ENCODE results near the gene ZNF827. TPM values are rescaled to one million over a fixed set of nuclear protein-coding genes. Genes with fewer than 3 reads are reported as not detected.

ZNF827 gene
- total RNA-seq, 4 donors from 2014 or later, result 5.2 to 11.0 (median 6.4) TPM

DNA sequence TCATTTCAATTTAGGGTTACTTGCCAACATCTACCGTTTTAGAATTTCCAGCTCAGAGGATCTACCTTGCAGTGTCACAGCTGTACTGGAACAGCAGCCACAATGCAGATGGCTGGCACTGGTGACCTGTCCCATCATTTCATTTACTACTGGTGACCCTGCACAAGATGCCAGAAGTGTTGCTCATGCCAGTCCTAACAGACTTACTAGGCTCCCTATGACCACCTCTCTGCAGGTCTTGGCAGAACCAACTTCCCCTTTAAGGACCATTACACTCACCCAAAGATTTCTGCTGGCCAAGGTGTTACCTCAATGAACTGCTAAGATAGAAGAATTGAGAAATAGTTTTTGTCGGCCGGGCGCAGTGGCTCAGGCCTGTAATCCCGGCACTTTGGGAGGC, 151.8 kb downstream of the ZNF827 start:
- intact Hi-C loops (cut with DNase I), result no loop called here
- Histone ChIP-seq H3K27ac (no peak overlapping the region), H3K36me3 (no peaks in the 10 kb centered on the region), H3K4me1 (peaks cover 0 to 18% (median 3%) of the 10 kb centered on the region in 3 donors), H3K9me3 (no peaks in the 10 kb centered on the region), H3K27me3 (no peaks in the 10 kb centered on the region), H3K4me3 (no peak overlapping the region)
- no peak for DNase-seq
- whole genome bisulfite sequencing, 2 donors, result 79 to 91% methylated on average over 5 of the region's 5 CpGs
- no peak for TF ChIP-seq POLR2A (IDR thresholded peaks at IDR 0.05)
- no peak for TF ChIP-seq CTCF (IDR thresholded peaks at IDR 0.05)

GRCh38 chr4:145786261-145786660, 152.4 kb downstream of the ZNF827 start:
- H3K27ac ChIP-seq, result no peak overlapping the region
- WGBS, 2 donors, result 66 to 74% methylated on average over 2 of the region's 2 CpGs
- intact Hi-C loops (cut with DNase I), result no loop called here
- no peak for TF ChIP-seq POLR2A (IDR thresholded peaks at IDR 0.05)
- no peak for TF ChIP-seq CTCF (IDR thresholded peaks at IDR 0.05)
- H3K4me1 ChIP-seq, result peaks cover 0 to 18% (median 3%) of the 10 kb centered on the region in 3 donors
- no peaks in the 10 kb centered on the region for H3K27me3 ChIP-seq
- DNase-seq, result no peak
- H3K36me3 ChIP-seq, result no peaks in the 10 kb centered on the region
- no peaks in the 10 kb centered on the region for H3K9me3 ChIP-seq
- H3K4me3 ChIP-seq, result no peak overlapping the region

- intact Hi-C loops (cut with DNase I), result no loop called here
- Histone ChIP-seq H3K9me3 (no peaks in the 10 kb centered on the region), H3K4me1 (peaks cover 0 to 18% (median 3%) of the 10 kb centered on the region in 3 donors), H3K27me3 (no peaks in the 10 kb centered on the region), H3K27ac (no peak overlapping the region), H3K36me3 (no peaks in the 10 kb centered on the region), H3K4me3 (no peak overlapping the region)
- no peak for DNase-seq
- TF ChIP-seq CTCF (IDR thresholded peaks at IDR 0.05), result no peak
- no peak for TF ChIP-seq POLR2A (IDR thresholded peaks at IDR 0.05)
- WGBS, 2 donors, result 28 to 34% methylated on average over 2 of the region's 2 CpGs
Observed at GRCh38 chr4:145785391-145786008, 153.1 kb downstream of the ZNF827 start.

GRCh38 chr4:145784036-145784435, 154.6 kb downstream of the ZNF827 start:
- no peak for DNase-seq
- intact Hi-C loops (cut with DNase I), result no loop called here
- 73 to 87% methylated on average over 2 of the region's 2 CpGs for WGBS, 2 donors
- TF ChIP-seq POLR2A (IDR thresholded peaks at IDR 0.05) (no peak), CTCF (IDR thresholded peaks at IDR 0.05) (no peak)
- Histone ChIP-seq H3K27me3 (no peaks in the 10 kb centered on the region), H3K4me3 (no peak overlapping the region), H3K36me3 (no peaks in the 10 kb centered on the region), H3K4me1 (peaks cover 0 to 18% (median 3%) of the 10 kb centered on the region in 3 donors), H3K27ac (no peak overlapping the region), H3K9me3 (no peaks in the 10 kb centered on the region)

DNA sequence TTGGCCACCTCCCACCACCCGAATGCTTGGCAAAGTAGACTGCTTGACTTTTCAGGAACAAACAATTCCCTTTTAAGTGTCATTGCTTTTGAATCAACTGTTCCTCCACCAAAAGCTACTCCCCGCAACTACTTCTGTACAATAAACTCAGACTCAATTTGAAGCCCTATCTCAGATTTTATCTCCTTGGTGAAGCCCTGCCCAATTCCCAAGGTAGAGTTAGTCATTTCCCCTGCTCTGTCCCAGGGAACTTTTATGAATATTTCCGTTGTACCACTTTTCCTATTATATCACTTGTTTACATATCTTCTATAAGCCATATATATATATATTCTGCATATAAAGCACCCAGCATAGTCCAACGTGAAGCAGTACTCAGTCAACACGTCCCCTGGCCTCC, 155.9 kb downstream of the ZNF827 start:
- Histone ChIP-seq H3K4me1 (peaks cover 0 to 18% (median 3%) of the 10 kb centered on the region in 3 donors), H3K9me3 (no peaks in the 10 kb centered on the region), H3K27me3 (no peaks in the 10 kb centered on the region), H3K27ac (no peak overlapping the region), H3K36me3 (no peaks in the 10 kb centered on the region), H3K4me3 (no peak overlapping the region)
- intact Hi-C loops (cut with DNase I), result no loop called here
- DNase-seq, result no peak
- no peak for TF ChIP-seq CTCF (IDR thresholded peaks at IDR 0.05)
- TF ChIP-seq POLR2A (IDR thresholded peaks at IDR 0.05), result no peak
- WGBS, 2 donors, result 86 to 87% methylated on average over 5 of the region's 5 CpGs
